Stimulated activated CD8-positive, alpha-beta memory T cell treated with anti-CD3 and anti-CD28 coated beads, Interleukin-12 subunit alpha, Interleukin-12 subunit beta, amount 100 ng/mL, for 1 hour (primary cell): ENCODE results near the gene HIBCH.
"Not testable (repeated sequence)": the region's sequence is repeated elsewhere in the genome, so short reads cannot be mapped to it uniquely, and the experiment has no call there.

Source experiments
- DNase-seq: peaks from one replicate; pipeline ENCODE4 v3.0.0-alpha.2; 2020; ENCODE audit warnings: low read depth

HIBCH gene

DNA sequence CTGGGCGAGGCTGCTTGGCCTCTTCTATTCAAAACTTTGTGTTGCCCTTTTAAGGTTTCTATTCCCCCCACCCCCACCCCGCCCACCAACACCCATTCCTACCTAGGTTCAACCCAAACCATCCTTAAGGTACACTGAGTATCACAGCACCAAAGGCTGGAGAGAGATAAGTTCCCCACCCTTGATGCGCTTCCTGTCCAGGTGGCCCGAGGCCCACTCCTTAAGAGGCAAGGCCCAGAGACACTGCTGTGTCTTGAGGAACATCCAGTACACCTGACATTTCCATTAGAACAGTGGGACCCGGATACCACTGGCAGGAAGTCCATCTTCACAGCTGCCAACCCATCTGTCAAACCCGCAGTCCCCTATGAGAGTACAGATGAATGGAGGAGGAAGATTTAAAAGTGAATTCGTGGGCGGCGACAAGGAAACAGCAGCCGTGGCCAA, 23.5 kb upstream of the HIBCH start:
- DNase-seq, result no peak

DNA sequence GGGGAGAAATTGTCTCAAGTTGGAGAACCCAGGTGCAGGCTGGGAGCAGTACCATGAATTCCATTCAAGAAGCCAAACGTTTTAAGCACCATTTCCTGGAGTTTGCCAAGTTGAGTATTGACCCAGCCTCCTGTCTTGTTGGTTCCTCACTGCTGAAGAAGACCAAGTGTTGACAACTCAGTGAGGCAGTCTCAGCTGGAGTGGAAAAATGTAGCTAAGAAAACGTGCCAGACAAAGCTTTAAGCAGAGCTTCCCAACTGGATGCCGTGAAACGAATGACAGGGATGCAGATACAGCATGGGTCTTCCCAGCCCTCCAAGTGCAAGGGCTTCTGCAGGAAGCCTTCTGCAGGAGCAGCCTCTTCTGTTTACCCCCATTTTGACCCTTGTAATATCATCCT, 23.0 kb upstream of the HIBCH start:
- no peak for DNase-seq

GRCh38 chr2:190340369-190340768, 20.7 kb upstream of the HIBCH start:
- no peak for DNase-seq

DNA sequence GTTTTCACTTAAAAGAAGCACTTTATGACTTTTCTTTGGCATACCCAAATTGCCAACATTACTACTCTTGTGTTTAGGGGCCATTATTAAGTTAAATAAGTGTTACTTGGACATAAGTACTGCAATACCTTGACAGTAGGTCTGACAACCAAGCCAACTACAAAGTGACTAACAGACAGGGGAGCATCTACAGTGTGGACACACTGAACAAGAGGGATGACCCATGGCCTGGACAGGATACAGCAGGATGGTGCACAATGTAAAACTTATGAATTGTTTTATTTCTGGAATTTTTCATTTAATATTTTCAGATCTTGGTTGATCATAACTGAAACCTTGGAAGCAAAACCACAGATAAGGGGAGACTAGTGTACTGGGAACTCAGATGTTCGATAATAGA, 19.8 kb upstream of the HIBCH start:
- DNase-seq, result no peak

GRCh38 chr2:190338453-190338852, 18.8 kb upstream of the HIBCH start:
- no peak for DNase-seq

DNA sequence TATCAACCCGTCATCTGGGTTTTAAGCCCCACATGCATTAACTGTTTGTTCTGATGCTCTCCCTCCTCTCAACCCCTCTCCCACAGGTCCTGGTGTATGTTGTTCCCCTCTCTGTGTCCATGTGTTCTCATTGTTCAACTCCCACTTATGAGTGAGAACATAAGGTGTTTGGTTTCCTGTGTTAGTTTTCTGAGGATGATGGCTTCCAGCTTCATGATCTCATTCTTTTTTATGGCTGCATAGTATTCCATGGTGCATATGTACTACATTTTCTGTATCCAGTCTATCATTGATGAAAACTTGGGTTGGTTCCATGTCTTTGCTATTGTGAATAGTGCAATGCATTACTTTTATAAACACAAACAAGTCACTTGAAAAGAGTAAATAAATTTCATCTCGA, 16.8 kb upstream of the HIBCH start:
- DNase-seq, result no peak

DNA sequence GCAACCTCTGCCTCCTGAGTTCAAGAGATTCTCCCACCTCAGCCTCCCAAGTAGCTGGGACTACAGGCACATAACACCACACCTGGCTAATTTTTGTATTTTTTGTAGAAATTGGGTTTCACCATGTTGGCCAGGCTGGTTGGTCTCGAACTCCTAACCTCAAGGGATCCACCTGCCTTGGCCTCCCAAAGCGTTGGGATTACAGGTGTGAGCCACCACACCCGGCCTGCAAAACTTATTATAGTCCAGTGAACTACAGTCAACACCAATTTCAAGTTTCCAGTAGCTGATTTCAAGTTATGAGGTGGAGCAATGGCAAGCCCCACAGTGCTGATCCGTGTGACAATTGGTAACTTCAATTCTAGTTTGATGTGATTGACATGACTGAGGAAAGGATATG, 16.0 kb upstream of the HIBCH start:
- DNase-seq, result not testable (repeated sequence)

DNA sequence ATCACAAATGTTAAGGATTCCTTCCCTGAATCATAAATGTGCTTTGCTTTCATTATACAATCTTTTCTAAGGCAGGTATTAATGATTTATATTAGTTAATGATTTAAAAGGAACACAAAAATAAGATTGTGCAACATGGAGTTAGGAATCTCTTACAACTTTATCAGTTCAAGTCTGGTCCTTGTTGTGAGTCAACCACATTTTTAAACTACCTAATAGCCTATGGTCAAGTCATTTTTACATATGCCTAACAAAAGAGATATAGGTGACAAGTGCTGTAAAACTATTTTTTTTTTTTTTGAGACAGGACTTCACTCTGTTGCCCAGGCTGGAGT, 15.6 kb upstream of the HIBCH start:
- no peak for DNase-seq

DNA sequence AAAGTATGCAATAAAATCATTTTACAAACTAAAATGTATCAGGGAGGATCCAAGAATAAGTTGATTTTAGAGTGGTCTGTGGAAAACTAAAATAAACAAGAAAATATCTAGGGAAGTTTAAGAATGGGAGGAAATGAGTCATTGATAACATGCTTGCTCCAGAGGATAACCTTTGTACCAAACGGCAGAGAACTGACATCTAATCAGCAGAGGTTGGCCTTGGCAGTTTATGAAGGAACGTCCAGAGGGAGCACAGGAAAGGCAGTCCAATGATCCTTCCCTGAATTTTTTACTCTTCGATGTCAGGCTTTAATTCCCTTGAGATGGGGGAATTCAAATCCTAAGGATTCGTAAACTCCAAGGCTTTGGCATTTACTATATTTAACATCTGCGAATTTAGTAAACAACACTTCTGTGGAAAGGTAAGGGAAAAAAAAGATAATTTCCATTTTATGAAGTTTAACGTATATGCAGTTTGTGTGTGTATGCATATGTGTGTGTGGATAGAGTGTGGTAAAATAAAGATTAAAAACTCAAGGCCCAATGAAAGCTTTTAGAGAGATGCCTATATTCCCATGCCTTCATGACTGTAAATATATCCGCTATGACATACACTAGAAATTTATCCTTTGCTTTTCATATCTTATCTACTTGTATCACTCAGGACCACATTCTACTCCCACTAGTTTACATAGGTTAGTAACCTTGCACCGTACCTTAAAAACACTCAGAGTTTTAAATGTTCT, 15.0 kb upstream of the HIBCH start:
- no peak for DNase-seq

DNA sequence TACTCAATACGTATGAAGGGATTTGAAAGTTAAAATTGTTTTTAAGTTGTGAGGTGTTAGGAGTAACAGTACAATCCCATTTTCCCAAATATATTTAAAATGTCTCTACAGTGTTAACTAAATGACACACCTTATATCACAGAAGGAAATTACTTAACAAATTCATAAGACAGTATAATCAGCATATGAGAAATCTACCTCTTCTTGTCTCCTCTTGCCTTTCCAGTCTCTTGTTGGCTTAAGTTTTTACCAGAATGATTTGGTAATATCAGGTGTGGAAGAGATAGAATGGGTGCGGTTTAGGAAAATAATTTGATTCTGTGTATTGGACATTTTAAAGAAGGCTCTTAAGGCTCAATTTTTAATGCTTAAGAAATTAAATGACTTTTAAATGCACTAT, 14.3 kb upstream of the HIBCH start:
- DNase-seq, result no peak

- DNase-seq, result no peak
Observed at GRCh38 chr2:190333395-190333794, 13.8 kb upstream of the HIBCH start.

- no peak for DNase-seq
Observed at GRCh38 chr2:190328573-190329147, 9.0 kb upstream of the HIBCH start.

DNA sequence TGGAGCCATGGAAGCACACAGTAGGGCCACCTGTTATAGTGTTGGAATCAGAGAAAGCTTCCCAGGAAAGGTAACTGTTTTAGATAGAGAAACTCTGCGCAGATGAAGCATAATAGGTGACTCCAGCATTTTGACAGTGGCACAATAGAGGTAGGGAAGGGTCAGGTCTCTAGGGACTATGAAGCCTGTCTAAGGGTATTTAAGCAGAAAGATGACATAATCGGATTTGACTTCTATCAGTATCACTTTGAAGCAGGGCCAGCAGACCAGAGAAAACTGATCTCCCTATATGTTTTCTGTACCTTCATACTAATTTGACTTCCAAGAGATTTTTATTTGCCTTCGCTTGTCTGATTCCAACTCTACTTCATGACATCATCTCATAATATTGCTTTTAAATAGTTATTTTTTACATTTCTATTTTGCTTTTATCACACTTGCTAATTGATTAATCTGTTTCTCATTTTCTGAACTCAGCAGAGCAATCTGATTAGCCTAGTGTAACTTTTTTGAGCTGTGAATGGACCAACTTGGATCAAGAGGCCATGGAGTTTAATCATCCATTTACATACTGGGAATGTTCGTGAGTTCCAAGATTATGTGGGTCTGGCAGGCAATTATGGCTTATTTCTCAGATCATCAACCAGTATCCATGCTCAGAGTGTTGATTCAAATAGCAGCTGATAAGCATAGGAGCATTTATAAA, 8.4 kb upstream of the HIBCH start:
- DNase-seq, result no peak

- DNase-seq, result no peak
Observed at GRCh38 chr2:190325588-190325987, 6.0 kb upstream of the HIBCH start.

GRCh38 chr2:190323406-190323805, 3.8 kb upstream of the HIBCH start:
- DNase-seq, result no peak

GRCh38 chr2:190320696-190321095, 1.1 kb upstream of the HIBCH start:
- no peak for DNase-seq

GRCh38 chr2:190318931-190319554, 583 bp downstream of the HIBCH start:
- DNase-seq, result no peak

DNA sequence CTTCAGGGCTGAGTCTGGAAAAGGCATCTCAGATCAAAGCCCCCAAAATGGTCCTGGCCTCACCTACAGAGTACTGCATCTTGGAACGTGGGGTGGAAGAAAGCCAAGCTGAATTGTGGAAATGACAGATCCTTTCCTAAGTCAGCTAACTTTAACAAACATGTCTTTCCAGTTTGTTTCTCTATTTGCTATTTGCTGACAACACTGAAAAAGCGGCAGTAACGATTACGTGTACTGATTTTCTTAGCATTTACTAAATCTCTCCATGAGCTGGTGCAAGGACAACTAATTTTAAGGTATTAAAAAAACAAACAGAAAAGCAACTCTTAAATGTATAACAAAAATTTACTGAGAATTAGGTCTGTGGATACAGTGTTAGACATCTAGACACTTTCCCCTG, 1.1 kb downstream of the HIBCH start:
- DNase-seq, result no peak

- no peak for DNase-seq
Observed at GRCh38 chr2:190315273-190315672, 4.4 kb downstream of the HIBCH start.

DNA sequence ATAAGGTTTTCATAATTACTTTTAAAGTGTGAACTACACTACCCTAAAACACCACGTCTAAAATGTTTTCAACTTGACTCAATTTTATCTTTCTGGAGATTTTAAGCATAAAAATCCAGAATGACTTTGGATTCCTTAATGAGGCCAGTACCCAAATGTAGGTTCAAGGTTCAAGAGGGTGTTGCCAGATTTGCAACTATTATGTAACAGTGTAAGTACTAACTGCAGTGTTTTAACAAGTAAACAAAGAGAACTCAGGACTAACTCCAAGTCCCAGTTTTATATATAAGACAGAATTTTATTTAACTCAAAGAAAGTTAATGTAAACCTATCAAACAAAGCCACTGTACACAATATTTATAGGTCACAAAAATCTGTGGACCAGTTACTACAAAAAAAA, 5.7 kb downstream of the HIBCH start:
- DNase-seq, result no peak

DNA sequence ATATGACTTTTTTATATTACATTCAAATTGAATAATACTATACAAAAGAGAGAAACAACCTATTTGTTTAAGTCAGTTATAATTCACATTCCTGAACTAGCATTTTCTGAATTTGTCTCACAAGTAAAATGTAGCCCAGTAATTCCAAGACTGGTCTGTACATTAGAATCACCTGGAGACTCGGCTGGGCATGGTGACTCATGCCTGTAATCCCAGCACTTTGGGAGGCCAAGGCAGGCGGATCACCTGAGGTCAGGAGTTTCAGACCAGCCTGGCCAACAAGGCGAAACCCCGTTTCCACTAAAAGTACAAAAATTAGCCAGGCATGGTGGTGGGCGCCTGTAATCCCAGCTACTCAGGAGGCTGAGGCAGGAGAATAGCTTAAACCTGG, 7.0 kb downstream of the HIBCH start:
- DNase-seq, result not testable (repeated sequence)

- DNase-seq, result no peak
Observed at GRCh38 chr2:190311893-190312634, 7.6 kb downstream of the HIBCH start.
